Measurements from ENCODE around the gene F10. TPM values are rescaled to one million over a fixed set of nuclear protein-coding genes. Genes with fewer than 3 reads are reported as not detected.

F10 gene
- total RNA-seq, 1 experiment from 2014 or later, result not detected

DNA sequence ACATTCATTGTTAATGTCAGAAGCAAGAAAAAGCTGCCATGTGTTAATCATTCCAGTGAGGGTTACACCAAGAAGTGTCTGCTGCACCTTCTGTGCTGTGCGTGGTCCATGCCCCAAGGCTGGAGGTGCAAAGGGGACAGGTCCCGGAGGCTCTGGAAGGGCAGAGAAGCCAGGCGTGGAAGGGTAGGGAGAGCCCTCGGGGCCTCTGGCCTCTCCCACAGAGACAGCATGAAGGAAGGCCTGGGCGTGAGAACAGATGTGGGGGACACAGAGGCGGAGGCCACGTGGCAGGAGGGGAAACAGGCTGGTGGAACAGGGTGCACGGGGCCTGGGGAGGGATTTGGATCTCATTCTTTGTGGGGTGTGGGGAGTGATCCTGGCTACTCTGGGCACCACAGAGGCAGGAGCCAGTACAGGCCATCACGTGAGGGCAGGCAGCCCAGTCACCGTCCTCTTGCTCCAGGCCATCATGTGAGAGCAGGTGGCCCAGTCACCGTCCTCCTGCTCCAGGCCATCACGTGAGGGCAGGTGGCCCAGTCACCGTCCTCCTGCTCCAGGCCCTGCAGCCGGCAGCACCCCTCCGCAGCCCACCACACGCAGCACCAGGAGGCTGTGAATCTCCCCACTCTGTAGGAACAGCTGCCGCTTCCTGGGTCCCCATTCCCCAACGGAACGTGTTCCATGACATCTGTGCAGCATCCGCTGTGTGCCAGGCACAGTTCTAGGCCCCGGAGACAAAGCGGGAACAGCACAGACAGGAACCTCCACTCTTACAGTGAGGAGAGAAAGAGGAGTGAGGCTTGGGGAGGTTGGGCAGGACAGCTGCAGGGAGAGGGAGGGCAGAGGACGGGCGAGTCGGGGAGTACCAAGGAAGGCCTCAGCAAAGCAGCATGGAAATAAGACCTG lies 27.2 kb upstream of the F10 start:
- Histone ChIP-seq H3K27me3 (ENCODE audit: low read length) (no peaks in the 10 kb centered on the region), H3K4me1 (ENCODE audit: insufficient read depth, low read length) (no peaks in the 10 kb centered on the region), H3K36me3 (ENCODE audit: low read depth, low read length) (no peaks in the 10 kb centered on the region), H3K4me2 (ENCODE audit: low read length) (no peak overlapping the region), H3K9me3 (ENCODE audit: low read length) (no peaks in the 10 kb centered on the region), H3K9ac (ENCODE audit: low read length) (no peak overlapping the region), H3K4me3 (ENCODE audit: low read length) (no peak overlapping the region), H2AFZ (ENCODE audit: low read length) (no peak overlapping the region), H4K20me1 (ENCODE audit: low read length) (no peaks in the 10 kb centered on the region), H3K79me2 (ENCODE audit: low read length) (no peaks in the 10 kb centered on the region), H3K9me2 (replicated peaks; ENCODE audit: low read length) (no peaks in the 10 kb centered on the region), H3F3A (ENCODE audit: low read length, unreplicated experiment) (no peaks in the 10 kb centered on the region), H3K27ac (ENCODE audit: low read length) (no peak overlapping the region)
- intact Hi-C loops (cut with micrococcal nuclease), result no loop called here
- no peak for DNase-seq
- ChIA-PET CTCF (no interaction called here), POLR2A (ENCODE audit: unreplicated experiment) (no interaction called here)
- TF ChIP-seq EZH2phosphoT487 (IDR thresholded peaks at IDR 0.05; ENCODE audit: borderline replicate concordance, low read length), result no peak
- TF ChIP-seq EZH2 (IDR thresholded peaks at IDR 0.05; ENCODE audit: low read length, unreplicated experiment), result no peak
- TF ChIP-seq CTCF (conservative IDR thresholded peaks at IDR 0.05; ENCODE audit: low read depth, low read length), result no peak
- no TSS peak for BruUV-seq (replicated peaks)
- ATAC-seq, result no peak

GRCh38 chr13:113096052-113096744 lies 26.4 kb upstream of the F10 start:
- no peaks in the 10 kb centered on the region for H3K4me1 ChIP-seq (ENCODE audit: insufficient read depth, low read length)
- POLR2A ChIA-PET (ENCODE audit: unreplicated experiment), result no interaction called here
- CTCF ChIA-PET, result no interaction called here
- ATAC-seq (no peak), DNase-seq (no peak)
- H3K9ac ChIP-seq (ENCODE audit: low read length), result no peak overlapping the region
- no peak overlapping the region for H2AFZ ChIP-seq (ENCODE audit: low read length)
- no peaks in the 10 kb centered on the region for H4K20me1 ChIP-seq (ENCODE audit: low read length)
- no peaks in the 10 kb centered on the region for H3K79me2 ChIP-seq (ENCODE audit: low read length)
- no peak for TF ChIP-seq EZH2 (IDR thresholded peaks at IDR 0.05; ENCODE audit: low read length, unreplicated experiment)
- TF ChIP-seq CTCF (conservative IDR thresholded peaks at IDR 0.05; ENCODE audit: low read depth, low read length), result no peak
- TF ChIP-seq EZH2phosphoT487 (IDR thresholded peaks at IDR 0.05; ENCODE audit: borderline replicate concordance, low read length), result no peak
- H3K9me2 ChIP-seq (replicated peaks; ENCODE audit: low read length), result no peaks in the 10 kb centered on the region
- H3K36me3 ChIP-seq (ENCODE audit: low read depth, low read length), result no peaks in the 10 kb centered on the region
- no peaks in the 10 kb centered on the region for H3F3A ChIP-seq (ENCODE audit: low read length, unreplicated experiment)
- no peak overlapping the region for H3K4me2 ChIP-seq (ENCODE audit: low read length)
- intact Hi-C loops (cut with micrococcal nuclease), result no loop called here
- H3K27me3 ChIP-seq (ENCODE audit: low read length), result no peaks in the 10 kb centered on the region
- H3K9me3 ChIP-seq (ENCODE audit: low read length), result no peaks in the 10 kb centered on the region
- BruUV-seq (replicated peaks), result no TSS peak
- no peak overlapping the region for H3K4me3 ChIP-seq (ENCODE audit: low read length)
- no peak overlapping the region for H3K27ac ChIP-seq (ENCODE audit: low read length)

Measured in PC-3 (cell line).